ENCODE results near the gene TOMM6. TPM values are rescaled to one million over a fixed set of nuclear protein-coding genes. Genes with fewer than 3 reads are reported as not detected.
"Not testable (repeated sequence)": the region's sequence is repeated elsewhere in the genome, so short reads cannot be mapped to it uniquely, and the experiment has no call there.

TOMM6 gene
- total RNA-seq, 5 donors from 2014 or later (not counting 1 experiment from before 2014, with no cell fraction given), result 124 to 131 (median 127) TPM

DNA sequence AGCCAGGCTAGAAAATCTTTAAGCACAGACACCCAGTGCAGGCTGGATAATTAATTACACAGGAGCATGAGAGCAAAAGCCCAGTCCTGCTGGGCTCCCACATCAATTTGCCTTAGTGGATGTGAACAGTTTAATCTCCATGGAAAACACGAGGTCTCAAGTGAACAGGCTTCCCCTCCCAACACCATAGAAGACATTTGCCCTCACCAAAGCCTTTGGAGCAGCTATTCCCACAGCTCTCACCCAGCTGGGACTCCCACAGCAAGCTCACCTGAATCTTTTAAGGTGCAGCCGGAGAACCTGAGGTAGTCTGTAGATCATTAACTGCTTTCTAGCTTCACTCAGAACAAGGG lies 12.0 kb downstream of the TOMM6 start:
- POLR2A ChIA-PET, result interaction anchor here in 1 of 2 donors (0.5 kb wide), 1 partner anchor 190 kb away, joined by 3 read pairs; no protein-coding TSS in a partner anchor
- CTCF ChIA-PET, result no interaction called here
- no peak for ATAC-seq (replicated peaks in 1 of 4)
- H3K4me1 ChIP-seq (ENCODE audit: control insufficient read depth in 1 of 2, extremely low read depth in 1 of 2, insufficient read depth in 2 of 2, low read length in 2 of 2), result no peaks in the 10 kb centered on the region
- no peak overlapping the region for H3K4me3 Mint-ChIP-seq
- no peak overlapping the region for H3K4me3 ChIP-seq (ENCODE audit: control insufficient read depth in 1 of 2, extremely low read depth in 1 of 2, low read length in 1 of 2)
- H3K27ac Mint-ChIP-seq, result no peak overlapping the region
- H3K27ac ChIP-seq (ENCODE audit: low read length), result no peak overlapping the region
- peaks cover 6% of the 10 kb centered on the region for H3K36me3 Mint-ChIP-seq
- no peaks in the 10 kb centered on the region for H3K9me3 ChIP-seq
- no peak for DNase-seq
- no peaks in the 10 kb centered on the region for H3K4me1 Mint-ChIP-seq
- H3K36me3 ChIP-seq (ENCODE audit: control insufficient read depth in 2 of 2, extremely low read depth in 1 of 2, insufficient read depth in 1 of 2, low read length in 1 of 2), result peaks cover 4 to 16% of the 10 kb centered on the region in 2 donors
- WGBS (ENCODE audit: insufficient coverage), result no CpG with 5 or more reads among the region's 2 CpGs
- no peaks in the 10 kb centered on the region for H3K27me3 Mint-ChIP-seq
- H3K27me3 ChIP-seq (replicated peaks in 1 of 2; ENCODE audit: control insufficient read depth in 2 of 2, extremely low read depth in 1 of 2, insufficient read depth in 2 of 2, low read length in 1 of 2), result no peaks in the 10 kb centered on the region
- H3K9me3 Mint-ChIP-seq, result no peaks in the 10 kb centered on the region

- Mint-ChIP-seq H3K4me3 (no peak overlapping the region), H3K36me3 (peaks cover 6% of the 10 kb centered on the region), H3K27me3 (no peaks in the 10 kb centered on the region), H3K9me3 (no peaks in the 10 kb centered on the region), H3K4me1 (no peaks in the 10 kb centered on the region), H3K27ac (no peak overlapping the region)
- peaks cover 4 to 11% of the 10 kb centered on the region in 2 donors for H3K36me3 ChIP-seq (ENCODE audit: control insufficient read depth in 2 of 2, extremely low read depth in 1 of 2, insufficient read depth in 1 of 2, low read length in 1 of 2)
- H3K27ac ChIP-seq (ENCODE audit: low read length), result no peak overlapping the region
- WGBS (ENCODE audit: insufficient coverage), result no CpG with 5 or more reads among the region's 2 CpGs
- ATAC-seq (replicated peaks in 1 of 4) (no peak), DNase-seq (no peak)
- H3K27me3 ChIP-seq (replicated peaks in 1 of 2; ENCODE audit: control insufficient read depth in 2 of 2, extremely low read depth in 1 of 2, insufficient read depth in 2 of 2, low read length in 1 of 2), result no peaks in the 10 kb centered on the region
- H3K4me1 ChIP-seq (ENCODE audit: control insufficient read depth in 1 of 2, extremely low read depth in 1 of 2, insufficient read depth in 2 of 2, low read length in 2 of 2), result no peaks in the 10 kb centered on the region
- ChIA-PET POLR2A (interaction anchor here in 1 of 2 donors (0.5 to 0.6 kb wide), 3 partner anchors 124 to 652 kb away, joined by 3 to 5 read pairs (median 3); no protein-coding TSS in a partner anchor), CTCF (interaction anchor here in 1 of 2 donors (0.5 kb wide), 1 partner anchor 429 kb away, joined by 3 read pairs; no protein-coding TSS in a partner anchor)
- no peak overlapping the region for H3K4me3 ChIP-seq (ENCODE audit: control insufficient read depth in 1 of 2, extremely low read depth in 1 of 2, low read length in 1 of 2)
- no peaks in the 10 kb centered on the region for H3K9me3 ChIP-seq
Measured at GRCh38 chr6:41801380-41801779, 13.9 kb downstream of the TOMM6 start.

DNA sequence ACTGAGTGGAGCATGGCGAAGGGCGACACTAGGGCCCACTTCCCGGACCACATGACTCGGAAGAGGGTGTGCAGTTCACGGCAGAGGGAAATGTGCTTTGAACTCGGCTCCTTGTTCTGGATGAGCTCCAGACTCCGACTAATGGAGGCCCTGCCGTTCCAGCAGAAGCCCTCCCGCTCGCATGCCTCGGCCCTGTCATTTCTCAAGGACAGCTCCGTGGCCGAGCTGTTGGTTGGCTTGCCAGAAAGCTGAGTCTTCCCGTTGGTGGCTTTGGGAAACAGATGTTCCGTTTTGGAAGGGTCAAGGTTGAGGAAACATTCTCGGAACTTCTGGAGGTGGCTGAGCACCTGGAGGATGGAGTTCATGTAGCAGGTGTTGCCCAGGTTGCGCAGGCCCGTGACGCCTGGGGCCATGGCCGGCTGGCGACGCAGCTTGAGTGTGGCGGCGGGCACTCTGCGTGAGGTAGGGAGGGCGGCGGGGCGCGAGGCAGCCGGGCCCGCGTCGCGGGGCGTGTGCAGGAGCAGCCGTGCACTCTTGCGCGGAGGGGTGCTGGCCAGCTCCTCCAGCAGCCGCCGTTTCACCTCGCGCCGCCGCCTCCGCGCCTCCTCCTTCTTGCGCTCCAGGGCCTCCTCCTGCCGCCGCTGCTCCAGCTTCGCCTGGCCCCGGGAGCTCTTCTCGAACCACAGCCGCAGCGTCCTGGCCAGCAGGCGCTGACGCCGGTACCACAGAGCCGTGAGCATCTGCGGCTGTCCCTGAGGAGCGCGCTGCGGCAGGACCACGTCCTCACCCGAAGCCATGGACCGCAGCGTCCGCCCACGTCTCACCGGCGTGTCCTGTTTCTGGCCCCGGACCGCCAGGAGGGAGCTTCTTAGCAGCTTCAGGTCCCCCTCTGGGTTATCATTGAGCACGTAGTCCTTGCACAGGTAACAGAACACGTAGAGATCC lies 18.6 kb downstream of the TOMM6 start:
- Mint-ChIP-seq H3K27me3 (no peaks in the 10 kb centered on the region), H3K4me1 (no peaks in the 10 kb centered on the region), H3K9me3 (no peaks in the 10 kb centered on the region), H3K4me3 (no peak overlapping the region), H3K36me3 (no peaks in the 10 kb centered on the region), H3K27ac (no peak overlapping the region)
- Histone ChIP-seq H3K4me1 (ENCODE audit: control insufficient read depth in 1 of 2, extremely low read depth in 1 of 2, insufficient read depth in 2 of 2, low read length in 2 of 2) (no peaks in the 10 kb centered on the region), H3K27ac (ENCODE audit: low read length) (no peak overlapping the region), H3K9me3 (no peaks in the 10 kb centered on the region), H3K36me3 (ENCODE audit: control insufficient read depth in 2 of 2, extremely low read depth in 1 of 2, insufficient read depth in 1 of 2, low read length in 1 of 2) (peaks cover 0 to 8% of the 10 kb centered on the region in 2 donors), H3K4me3 (ENCODE audit: control insufficient read depth in 1 of 2, extremely low read depth in 1 of 2, low read length in 1 of 2) (no peak overlapping the region), H3K27me3 (replicated peaks in 1 of 2; ENCODE audit: control insufficient read depth in 2 of 2, extremely low read depth in 1 of 2, insufficient read depth in 2 of 2, low read length in 1 of 2) (no peaks in the 10 kb centered on the region)
- ChIA-PET CTCF (no interaction called here), POLR2A (no interaction called here)
- 97% methylated on average over 74 of the region's 74 CpGs for WGBS (ENCODE audit: insufficient coverage)
- ATAC-seq (replicated peaks in 1 of 4) (no peak), DNase-seq (no peak)

GRCh38 chr6:41811095-41811494 lies 23.6 kb downstream of the TOMM6 start:
- H3K9me3 Mint-ChIP-seq, result no peaks in the 10 kb centered on the region
- no peak overlapping the region for H3K4me3 Mint-ChIP-seq
- WGBS (ENCODE audit: insufficient coverage), result 100% methylated on average over 1 of the region's 3 CpGs
- DNase-seq (no peak), ATAC-seq (replicated peaks in 1 of 4) (no peak)
- ChIA-PET POLR2A (no interaction called here), CTCF (no interaction called here)
- H3K27me3 Mint-ChIP-seq, result no peaks in the 10 kb centered on the region
- no peak overlapping the region for H3K27ac ChIP-seq (ENCODE audit: low read length)
- H3K4me1 ChIP-seq (ENCODE audit: control insufficient read depth in 1 of 2, extremely low read depth in 1 of 2, insufficient read depth in 2 of 2, low read length in 2 of 2), result peaks cover 0 to 6% of the 10 kb centered on the region in 2 experiments
- H3K36me3 Mint-ChIP-seq, result no peaks in the 10 kb centered on the region
- H3K4me1 Mint-ChIP-seq, result peaks cover 0 to 2% (median 0%) of the 10 kb centered on the region in 3 donors
- H3K4me3 ChIP-seq (ENCODE audit: control insufficient read depth in 1 of 2, extremely low read depth in 1 of 2, low read length in 1 of 2), result no peak overlapping the region
- H3K9me3 ChIP-seq, result no peaks in the 10 kb centered on the region
- H3K27me3 ChIP-seq (replicated peaks in 1 of 2; ENCODE audit: control insufficient read depth in 2 of 2, extremely low read depth in 1 of 2, insufficient read depth in 2 of 2, low read length in 1 of 2), result no peaks in the 10 kb centered on the region
- H3K36me3 ChIP-seq (ENCODE audit: control insufficient read depth in 2 of 2, extremely low read depth in 1 of 2, insufficient read depth in 1 of 2, low read length in 1 of 2), result no peaks in the 10 kb centered on the region
- no peak overlapping the region for H3K27ac Mint-ChIP-seq

- H3K9me3 ChIP-seq; ATAC-seq (replicated peaks in 1 of 4); H3K9me3 Mint-ChIP-seq; DNase-seq; H3K27ac ChIP-seq (ENCODE audit: low read length); H3K36me3 ChIP-seq (ENCODE audit: control insufficient read depth in 2 of 2, extremely low read depth in 1 of 2, insufficient read depth in 1 of 2, low read length in 1 of 2); H3K27me3 ChIP-seq (replicated peaks in 1 of 2; ENCODE audit: control insufficient read depth in 2 of 2, extremely low read depth in 1 of 2, insufficient read depth in 2 of 2, low read length in 1 of 2); H3K4me1 Mint-ChIP-seq; POLR2A ChIA-PET; H3K27ac Mint-ChIP-seq; H3K4me3 Mint-ChIP-seq; H3K4me1 ChIP-seq (ENCODE audit: control insufficient read depth in 1 of 2, extremely low read depth in 1 of 2, insufficient read depth in 2 of 2, low read length in 2 of 2); H3K36me3 Mint-ChIP-seq; H3K27me3 Mint-ChIP-seq; H3K4me3 ChIP-seq (ENCODE audit: control insufficient read depth in 1 of 2, extremely low read depth in 1 of 2, low read length in 1 of 2): not testable (repeated sequence)
- CTCF ChIA-PET, result interaction anchor here in 1 of 2 donors (0.7 kb wide), 1 partner anchor 890 kb away, joined by 6 read pairs; no protein-coding TSS in a partner anchor
- 100% methylated on average over 8 of the region's 13 CpGs for WGBS (ENCODE audit: insufficient coverage)
Measured at GRCh38 chr6:41811946-41812345, 24.5 kb downstream of the TOMM6 start.

DNA sequence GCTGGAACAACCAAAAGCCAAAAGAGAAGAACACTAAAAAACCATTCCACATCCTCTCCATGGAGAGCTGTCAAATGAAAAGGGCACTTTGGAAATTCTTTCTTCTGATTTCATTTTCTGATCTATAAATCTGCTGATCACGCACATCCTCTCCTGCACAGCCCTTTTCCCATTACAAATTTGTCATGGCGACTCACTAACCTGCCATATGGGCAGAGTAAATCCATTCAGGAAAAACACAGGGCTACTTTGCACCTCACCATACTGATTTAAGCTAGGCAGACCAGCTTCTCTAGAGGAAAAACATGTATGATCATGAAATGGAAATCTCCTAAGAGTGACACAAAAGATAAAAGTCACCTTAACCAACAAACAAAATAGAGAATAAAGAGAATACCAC lies 26.0 kb downstream of the TOMM6 start:
- Histone ChIP-seq H3K4me1 (ENCODE audit: control insufficient read depth in 1 of 2, extremely low read depth in 1 of 2, insufficient read depth in 2 of 2, low read length in 2 of 2) (peaks cover 0 to 6% of the 10 kb centered on the region in 2 experiments), H3K9me3 (no peaks in the 10 kb centered on the region), H3K27ac (ENCODE audit: low read length) (no peak overlapping the region), H3K27me3 (replicated peaks in 1 of 2; ENCODE audit: control insufficient read depth in 2 of 2, extremely low read depth in 1 of 2, insufficient read depth in 2 of 2, low read length in 1 of 2) (no peaks in the 10 kb centered on the region), H3K4me3 (ENCODE audit: control insufficient read depth in 1 of 2, extremely low read depth in 1 of 2, low read length in 1 of 2) (no peak overlapping the region), H3K36me3 (ENCODE audit: control insufficient read depth in 2 of 2, extremely low read depth in 1 of 2, insufficient read depth in 1 of 2, low read length in 1 of 2) (no peaks in the 10 kb centered on the region)
- Mint-ChIP-seq H3K9me3 (no peaks in the 10 kb centered on the region), H3K27me3 (no peaks in the 10 kb centered on the region), H3K36me3 (no peaks in the 10 kb centered on the region), H3K4me3 (no peak overlapping the region), H3K27ac (no peak overlapping the region), H3K4me1 (peaks cover 0 to 4% (median 0%) of the 10 kb centered on the region in 3 donors)
- CTCF ChIA-PET, result interaction anchor here in 1 of 2 donors (0.8 kb wide), 1 partner anchor 9 kb away, joined by 3 read pairs; no protein-coding TSS in a partner anchor
- DNase-seq (no peak), ATAC-seq (replicated peaks in 1 of 4) (no peak)
- 86% methylated on average over 1 of the region's 2 CpGs for WGBS (ENCODE audit: insufficient coverage)
- POLR2A ChIA-PET, result no interaction called here
